NCI-H226 (cell line): ENCODE data around the gene MYO1D.

Experiments
- DNase-seq: peaks from one replicate; pipeline ENCODE4 v3.0.0-alpha.2; 2015

Gene MYO1D

GRCh38 chr17:32445971-32446370 is 431.0 kb downstream of the MYO1D start:
- DNase-seq: no peak

- DNase-seq: no peak
These were observed 431.4 kb downstream of the MYO1D start for GRCh38 chr17:32445497-32445896.

GRCh38 chr17:32445074-32445415 is 431.9 kb downstream of the MYO1D start:
- DNase-seq: peak; percentile 58

- DNase-seq: peak; percentile 93
These were observed 432.4 kb downstream of the MYO1D start, which contains the start of gene PSMD11 for GRCh38 chr17:32444301-32445073. TSS of gene PSMD11 (plus strand) at chr17:32444510. CDS start at chr17:32444524, 14 bp downstream.

GRCh38 chr17:32443827-32444300 is 433.1 kb downstream of the MYO1D start:
- no peak for DNase-seq
